PC-3 (cell line): ENCODE data around the gene MOGAT3. TPM values are rescaled to one million over a fixed set of nuclear protein-coding genes. Genes with fewer than 3 reads are reported as not detected.
A peak's percentile ranks its signal among the peaks of the same experiment; 100 is the strongest.

ENCODE experiments used
- ATAC-seq: fragments of 200-7000 bp; cut with Tn5 transposase; 2 replicates; pipeline ENCODE4 v1.9.1; 2020; ENCODE audit warnings: mild to moderate bottlenecking, moderate library complexity
- BruUV-seq: library from RNA; stranded (reverse); fragments of 400-500 nt; replicated peaks from 2 replicates; lab custom pipeline; 2021; lab: Mats Ljungman, UMichigan
- CTCF ChIA-PET: fragments of 300-600 bp; sonication (Branson Sonifier 250); formaldehyde crosslinking; loops from one replicate; lab custom pipeline; 2022; ENCODE audit warnings: antibody characterized with exemption; lab: Charles Lee
- POLR2A ChIA-PET: fragments of 300-600 bp; sonication (Branson Sonifier 250); formaldehyde crosslinking; loops from one replicate; lab custom pipeline; 2022; ENCODE audit warnings: antibody characterized with exemption; ENCODE audit not compliant: unreplicated experiment; lab: Charles Lee
- DNase-seq: peaks from one replicate; pipeline ENCODE4 v3.0.0-alpha.2; 2015
- H2AFZ ChIP-seq: fragments of 300-600 bp; sonication (generic); 2 replicates; pipeline ENCODE4 v1.6.0; 2016; ENCODE audit warnings: antibody characterized with exemption, low read length
- H3F3A ChIP-seq: fragments of 300-600 bp; sonication (generic); one replicate; pipeline ENCODE4 v1.6.0; 2017; ENCODE audit warnings: antibody characterized with exemption, low read length, control low read depth, mild to moderate bottlenecking; ENCODE audit not compliant: unreplicated experiment
- H3K27ac ChIP-seq: fragments of 300-600 bp; sonication (generic); 2 replicates; pipeline ENCODE4 v1.5.1; 2016; ENCODE audit warnings: mild to moderate bottlenecking, low read length
- H3K27me3 ChIP-seq: fragments of 300-600 bp; sonication (generic); 2 replicates; pipeline ENCODE4 v1.6.1; 2016; ENCODE audit warnings: low read length, mixed read lengths
- H3K36me3 ChIP-seq: fragments of 300-600 bp; sonication (generic); 2 replicates; pipeline ENCODE4 v1.6.1; 2016; ENCODE audit warnings: low read depth, mixed run types, low read length, mixed read lengths
- H3K4me1 ChIP-seq: fragments of 300-600 bp; sonication (generic); 2 replicates; pipeline ENCODE4 v1.5.1; 2016; ENCODE audit warnings: low read length; ENCODE audit not compliant: insufficient read depth
- H3K4me2 ChIP-seq: fragments of 300-600 bp; sonication (generic); 2 replicates; pipeline ENCODE4 v1.6.0; 2016; ENCODE audit warnings: low read length
- H3K4me3 ChIP-seq: fragments of 300-600 bp; sonication (generic); 2 replicates; pipeline ENCODE4 v1.5.1; 2016; ENCODE audit warnings: mild to moderate bottlenecking, low read length, mixed read lengths
- H3K79me2 ChIP-seq: fragments of 300-600 bp; sonication (generic); 2 replicates; pipeline ENCODE4 v1.6.1; 2017; ENCODE audit warnings: low read length, mixed read lengths
- H3K9ac ChIP-seq: fragments of 300-600 bp; sonication (generic); 2 replicates; pipeline ENCODE4 v1.6.0; 2016; ENCODE audit warnings: mild to moderate bottlenecking, low read length
- H3K9me2 ChIP-seq: fragments of 300-600 bp; sonication (generic); replicated peaks from 2 replicates; pipeline ENCODE4 v1.6.1; 2016; ENCODE audit warnings: mixed run types, low read length, mixed read lengths
- H3K9me3 ChIP-seq: fragments of 300-600 bp; sonication (generic); 2 replicates; pipeline ENCODE4 v1.6.1; 2016; ENCODE audit warnings: low read length, mixed read lengths
- H4K20me1 ChIP-seq: fragments of 300-600 bp; sonication (generic); 2 replicates; pipeline ENCODE4 v1.6.1; 2016; ENCODE audit warnings: low read length, mixed read lengths
- EZH2 ChIP-seq: fragments of 300-600 bp; sonication (generic); IDR thresholded peaks from one replicate; pipeline ENCODE4 v1.6.1; 2017; ENCODE audit warnings: antibody characterized with exemption, mild to moderate bottlenecking, low read length; ENCODE audit not compliant: unreplicated experiment
- EZH2phosphoT487 ChIP-seq: fragments of 300-600 bp; sonication (generic); IDR thresholded peaks from 2 replicates; pipeline ENCODE4 v1.6.1; 2018; ENCODE audit warnings: mild to moderate bottlenecking, antibody characterized with exemption, low read length, borderline replicate concordance
- intact Hi-C: fragments of 100-400 bp; cut with micrococcal nuclease; formaldehyde crosslinking; loops from 2 replicates; pipeline ENCODE4 v1.9.0; 2023
- total RNA-seq: library from RNA; depleted of rRNA; stranded (reverse); fragments of >200 nt; gene quantifications from 2 replicates; pipeline ENCODE4 v1.2.3, GENCODE V29; 2014
- TF ChIP-seq, protein P1 (sequence below): fragments of 300-600 bp; sonication (generic); conservative IDR thresholded peaks from 2 replicates; pipeline ENCODE4 v1.5.1; 2017; ENCODE audit warnings: antibody characterized with exemption, low read depth, mild to moderate bottlenecking, low read length

Gene MOGAT3
- total RNA-seq, 1 experiment from 2014 or later = not detected

DNA sequence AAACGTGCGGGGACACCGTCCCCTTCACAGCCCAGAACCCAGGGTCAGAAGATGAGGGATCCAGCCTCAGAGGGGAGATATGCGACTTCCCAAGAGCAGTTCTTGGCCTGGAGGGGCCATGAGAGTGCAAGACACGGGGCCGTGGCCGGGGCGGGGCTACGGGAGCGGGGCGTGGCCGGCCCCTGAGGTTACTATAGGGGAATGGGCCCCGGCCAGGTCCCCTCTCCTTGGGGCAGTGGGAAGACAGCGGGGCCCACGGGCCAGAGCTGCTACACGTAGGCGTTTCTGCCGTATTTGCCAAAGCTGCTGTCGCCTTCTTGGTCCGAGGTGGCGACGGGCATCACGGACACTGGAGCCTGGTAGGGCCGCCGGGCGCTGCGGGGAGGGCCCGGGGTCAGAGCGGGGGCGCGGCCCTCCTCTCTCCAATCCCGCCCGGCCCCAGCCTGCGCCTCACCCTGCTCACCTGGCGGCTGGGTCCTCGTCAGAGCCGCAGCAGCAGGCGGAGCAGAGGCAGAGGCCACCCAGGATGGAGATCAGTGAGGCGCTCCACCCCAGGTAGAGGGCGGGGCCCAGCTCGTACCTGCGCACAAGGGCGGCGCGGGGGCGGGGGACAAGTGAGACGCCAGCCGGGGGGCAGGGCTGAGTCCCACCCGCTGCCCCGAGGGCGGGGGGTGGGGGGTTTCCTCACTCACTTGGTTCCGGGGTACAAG, 31.5 kb upstream of the MOGAT3 start:
- ChIA-PET CTCF (interaction anchor here (0.6 kb wide), 1 partner anchor 102 kb away, joined by 3 read pairs; no protein-coding TSS in a partner anchor), POLR2A (interaction anchor here (0.6 kb wide), 1 partner anchor 9 kb away, joined by 6 read pairs; no protein-coding TSS in a partner anchor)
- H3K9me3 ChIP-seq = no peaks in the 10 kb centered on the region
- H2AFZ ChIP-seq = peak overlapping the region; percentile 55
- no peaks in the 10 kb centered on the region for H3K36me3 ChIP-seq
- BruUV-seq = no TSS peak
- no peaks in the 10 kb centered on the region for H3K27me3 ChIP-seq
- H3K27ac ChIP-seq = no peak overlapping the region
- H3K9ac ChIP-seq = peak overlapping the region; percentile 24; the same call in 1 of the 2 replicates
- no peaks in the 10 kb centered on the region for H3K79me2 ChIP-seq
- ATAC-seq = peak; percentile 86
- peak; percentile 68 for DNase-seq
- intact Hi-C loops = no loop called here
- no peaks in the 10 kb centered on the region for H4K20me1 ChIP-seq
- no peaks in the 10 kb centered on the region for H3F3A ChIP-seq
- peak overlapping the region; percentile 92 for H3K4me2 ChIP-seq
- H3K4me3 ChIP-seq = peak overlapping the region; percentile 67
- TF ChIP-seq, protein P1, sequence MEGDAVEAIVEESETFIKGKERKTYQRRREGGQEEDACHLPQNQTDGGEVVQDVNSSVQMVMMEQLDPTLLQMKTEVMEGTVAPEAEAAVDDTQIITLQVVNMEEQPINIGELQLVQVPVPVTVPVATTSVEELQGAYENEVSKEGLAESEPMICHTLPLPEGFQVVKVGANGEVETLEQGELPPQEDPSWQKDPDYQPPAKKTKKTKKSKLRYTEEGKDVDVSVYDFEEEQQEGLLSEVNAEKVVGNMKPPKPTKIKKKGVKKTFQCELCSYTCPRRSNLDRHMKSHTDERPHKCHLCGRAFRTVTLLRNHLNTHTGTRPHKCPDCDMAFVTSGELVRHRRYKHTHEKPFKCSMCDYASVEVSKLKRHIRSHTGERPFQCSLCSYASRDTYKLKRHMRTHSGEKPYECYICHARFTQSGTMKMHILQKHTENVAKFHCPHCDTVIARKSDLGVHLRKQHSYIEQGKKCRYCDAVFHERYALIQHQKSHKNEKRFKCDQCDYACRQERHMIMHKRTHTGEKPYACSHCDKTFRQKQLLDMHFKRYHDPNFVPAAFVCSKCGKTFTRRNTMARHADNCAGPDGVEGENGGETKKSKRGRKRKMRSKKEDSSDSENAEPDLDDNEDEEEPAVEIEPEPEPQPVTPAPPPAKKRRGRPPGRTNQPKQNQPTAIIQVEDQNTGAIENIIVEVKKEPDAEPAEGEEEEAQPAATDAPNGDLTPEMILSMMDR = no peak
- no peak for TF ChIP-seq EZH2phosphoT487
- H3K4me1 ChIP-seq = peaks cover 8% of the 10 kb centered on the region; the same call in 1 of the 2 replicates
- no peaks in the 10 kb centered on the region for H3K9me2 ChIP-seq

DNA sequence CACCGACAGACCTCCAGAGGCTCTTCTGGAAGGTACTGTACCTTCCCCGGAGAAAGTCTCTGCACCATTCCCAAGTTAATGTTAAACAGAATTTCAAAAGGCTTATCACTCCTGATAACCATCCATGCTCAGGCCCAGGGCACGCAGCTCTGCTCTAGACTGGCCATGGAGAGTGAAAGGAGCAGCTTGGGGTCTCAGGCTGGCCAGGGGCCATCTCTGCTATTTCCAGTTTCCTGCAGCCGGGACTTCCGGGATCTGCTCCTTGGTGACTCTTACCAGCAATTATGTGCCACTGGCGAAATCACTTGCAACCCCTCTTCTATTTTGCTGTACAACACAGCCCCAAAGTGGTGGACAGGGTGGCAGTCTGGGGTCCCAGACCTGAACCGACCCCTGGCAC, 30.8 kb upstream of the MOGAT3 start:
- H3K4me3 ChIP-seq = peak overlapping the region; percentile 67
- H3K27ac ChIP-seq = no peak overlapping the region
- no peaks in the 10 kb centered on the region for H3K27me3 ChIP-seq
- H3K4me1 ChIP-seq = peaks cover 8% of the 10 kb centered on the region; the same call in 1 of the 2 replicates
- CTCF ChIA-PET = no interaction called here
- DNase-seq (no peak), ATAC-seq (peak; percentile 4; the same call in 1 of the 2 replicates)
- no peaks in the 10 kb centered on the region for H3K9me2 ChIP-seq
- peak overlapping the region; percentile 24; the same call in 1 of the 2 replicates for H3K9ac ChIP-seq
- peak overlapping the region; percentile 55 for H2AFZ ChIP-seq
- no peaks in the 10 kb centered on the region for H4K20me1 ChIP-seq
- TF ChIP-seq, protein P1 = no peak
- TF ChIP-seq EZH2phosphoT487 = no peak
- TF ChIP-seq EZH2 = no peak
- no peaks in the 10 kb centered on the region for H3K36me3 ChIP-seq
- H3K9me3 ChIP-seq = no peaks in the 10 kb centered on the region
- POLR2A ChIA-PET = no interaction called here
- BruUV-seq = no TSS peak
- H3K4me2 ChIP-seq = peak overlapping the region; percentile 92
- H3K79me2 ChIP-seq = no peaks in the 10 kb centered on the region
- H3F3A ChIP-seq = no peaks in the 10 kb centered on the region
- intact Hi-C loops = no loop called here

DNA sequence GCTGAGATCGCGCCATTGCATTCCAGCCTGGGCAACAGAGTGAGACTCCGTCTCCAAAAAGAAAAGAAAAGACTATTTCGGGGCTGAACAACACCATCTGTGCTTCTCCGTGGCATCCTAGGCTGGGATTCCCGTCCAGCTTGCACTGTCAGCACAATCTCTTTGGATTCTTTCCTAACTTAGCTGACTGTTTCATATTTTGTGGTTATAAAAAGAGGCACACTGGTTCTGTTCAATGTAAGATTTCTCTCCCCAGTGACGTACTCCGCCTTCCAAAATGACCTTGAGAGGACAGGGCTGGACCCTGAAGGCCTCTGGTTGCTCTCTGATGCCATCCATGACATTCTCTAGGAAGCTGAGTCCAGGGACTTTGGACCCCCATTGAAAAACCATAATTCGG, 25.9 kb upstream of the MOGAT3 start:
- no TSS peak for BruUV-seq
- Histone ChIP-seq H3K4me2 (no peak overlapping the region), H3K27ac (no peak overlapping the region), H2AFZ (no peak overlapping the region), H3K27me3 (no peaks in the 10 kb centered on the region), H3K9me2 (no peaks in the 10 kb centered on the region), H3K4me1 (peaks cover 2% of the 10 kb centered on the region; the same call in 1 of the 2 replicates), H3K9ac (no peak overlapping the region), H3K79me2 (0 out of 2 replicates have a peak, but pooled peaks cover under 1% of the 10 kb centered on the region), H3K4me3 (no peak overlapping the region), H3F3A (no peaks in the 10 kb centered on the region), H3K9me3 (no peaks in the 10 kb centered on the region), H4K20me1 (no peaks in the 10 kb centered on the region), H3K36me3 (peaks cover 5% of the 10 kb centered on the region)
- intact Hi-C loops = no loop called here
- no peak for TF ChIP-seq EZH2
- TF ChIP-seq, protein P1 = no peak
- DNase-seq (no peak), ATAC-seq (no peak)
- CTCF ChIA-PET = no interaction called here
- POLR2A ChIA-PET = no interaction called here
